ENCODE measurements around the gene OAS2. TPM values are rescaled to one million over a fixed set of nuclear protein-coding genes. Genes with fewer than 3 reads are reported as not detected.
"Not testable (repeated sequence)": the region's sequence is repeated elsewhere in the genome, so short reads cannot be mapped to it uniquely, and the experiment has no call there.

The OAS2 gene
- polyA plus RNA-seq, 4 donors, result 5.5 to 10.4 (median 6.9) TPM

- no peak for DNase-seq (ENCODE audit: low read depth in 4 of 4, low spot score in 2 of 4)
Measured at GRCh38 chr12:112980491-112981158, 2.3 kb downstream of the OAS2 start.

GRCh38 chr12:112985642-112986290 lies 7.4 kb downstream of the OAS2 start:
- no peak for DNase-seq (ENCODE audit: low read depth in 4 of 4, low spot score in 2 of 4)

GRCh38 chr12:112986291-112986800 lies 8.0 kb downstream of the OAS2 start:
- DNase-seq (ENCODE audit: low read depth in 4 of 4, low spot score in 2 of 4), result no peak

- no peak for DNase-seq (ENCODE audit: low read depth in 4 of 4, low spot score in 2 of 4)
Measured at GRCh38 chr12:112987561-112987960, 9.2 kb downstream of the OAS2 start.

- no peak for DNase-seq (ENCODE audit: low read depth in 4 of 4, low spot score in 2 of 4)
Measured at GRCh38 chr12:112988224-112988623, 9.9 kb downstream of the OAS2 start.

- DNase-seq (ENCODE audit: low read depth in 4 of 4, low spot score in 2 of 4), result not testable (repeated sequence)
Measured at GRCh38 chr12:112988823-112989385, 10.6 kb downstream of the OAS2 start.

- DNase-seq (ENCODE audit: low read depth in 4 of 4, low spot score in 2 of 4), result no peak
Measured at GRCh38 chr12:112989806-112990205, 11.5 kb downstream of the OAS2 start.

GRCh38 chr12:112992541-112993398 lies 14.5 kb downstream of the OAS2 start:
- peak in 2 of 4 donors; percentile 26 to 40 for DNase-seq (ENCODE audit: low read depth in 4 of 4, low spot score in 2 of 4)

GRCh38 chr12:112995008-112995407 lies 16.7 kb downstream of the OAS2 start:
- DNase-seq (ENCODE audit: low read depth in 4 of 4, low spot score in 2 of 4), result no peak

GRCh38 chr12:112996501-112996900 lies 18.2 kb downstream of the OAS2 start:
- DNase-seq (ENCODE audit: low read depth in 4 of 4, low spot score in 2 of 4), result no peak

- DNase-seq (ENCODE audit: low read depth in 4 of 4, low spot score in 2 of 4), result no peak
Measured at GRCh38 chr12:112997506-112997905, 19.2 kb downstream of the OAS2 start.

GRCh38 chr12:112998987-112999767 lies 20.9 kb downstream of the OAS2 start:
- no peak for DNase-seq (ENCODE audit: low read depth in 4 of 4, low spot score in 2 of 4)

- no peak for DNase-seq (ENCODE audit: low read depth in 4 of 4, low spot score in 2 of 4)
Measured at GRCh38 chr12:113000433-113000832, 22.1 kb downstream of the OAS2 start.

- no peak for DNase-seq (ENCODE audit: low read depth in 4 of 4, low spot score in 2 of 4)
Measured at GRCh38 chr12:113002155-113002554, 23.8 kb downstream of the OAS2 start.

- no peak for DNase-seq (ENCODE audit: low read depth in 4 of 4, low spot score in 2 of 4)
Measured at GRCh38 chr12:113002676-113003075, 24.4 kb downstream of the OAS2 start.

- no peak for DNase-seq (ENCODE audit: low read depth in 4 of 4, low spot score in 2 of 4)
Measured at GRCh38 chr12:113003636-113004035, 25.3 kb downstream of the OAS2 start.

- DNase-seq (ENCODE audit: low read depth in 4 of 4, low spot score in 2 of 4), result no peak
Measured at GRCh38 chr12:113005762-113006161, 27.4 kb downstream of the OAS2 start.

GRCh38 chr12:113006206-113006605 lies 27.9 kb downstream of the OAS2 start:
- DNase-seq (ENCODE audit: low read depth in 4 of 4, low spot score in 2 of 4), result no peak

- DNase-seq (ENCODE audit: low read depth in 4 of 4, low spot score in 2 of 4), result no peak
Measured at GRCh38 chr12:113006641-113007040, 28.3 kb downstream of the OAS2 start.

GRCh38 chr12:113007166-113007565 lies 28.8 kb downstream of the OAS2 start:
- no peak for DNase-seq (ENCODE audit: low read depth in 4 of 4, low spot score in 2 of 4)
